PC-9 (cell line): Measurements from ENCODE around the gene ROBO1. TPM values are rescaled to one million over a fixed set of nuclear protein-coding genes. Genes with fewer than 3 reads are reported as not detected.

ENCODE experiments used
- BruUV-seq: library from RNA; stranded (reverse); fragments of 400-500 nt; replicated peaks from 2 replicates; lab custom pipeline; 2021; lab: Mats Ljungman, UMichigan
- CTCF ChIA-PET: fragments of 300-600 bp; sonication (Branson Sonifier 250); formaldehyde crosslinking; loops from one replicate; lab custom pipeline; 2022; ENCODE audit warnings: antibody characterized with exemption; lab: Charles Lee
- POLR2A ChIA-PET: fragments of 300-600 bp; sonication (Branson Sonifier 250); formaldehyde crosslinking; loops from one replicate; lab custom pipeline; 2022; ENCODE audit warnings: antibody characterized with exemption; ENCODE audit not compliant: unreplicated experiment; lab: Charles Lee
- DNase-seq, 2 experiments: peaks; one replicate each; pipeline versions ENCODE4 v3.0.0 to v3.0.0-alpha.2; 2015 to 2022; ENCODE audit warnings: mixed read lengths in 1 of 2
- H2AFZ ChIP-seq: fragments of 200-600 bp; sonication (generic); 2 replicates; pipeline ENCODE4 v1.8.1; 2017; ENCODE audit warnings: antibody characterized with exemption
- H3F3A ChIP-seq: fragments of 200-600 bp; sonication (generic); 2 replicates; pipeline ENCODE4 v1.8.1; 2017; ENCODE audit warnings: antibody characterized with exemption, mild to moderate bottlenecking, low read depth; ENCODE audit not compliant: insufficient read depth
- H3K27ac ChIP-seq: fragments of 200-600 bp; sonication (generic); 2 replicates; pipeline ENCODE4 v1.6.1; 2016; ENCODE audit warnings: mixed run types
- H3K27me3 ChIP-seq: fragments of 200-600 bp; sonication (generic); 2 replicates; pipeline ENCODE4 v1.6.1; 2016; ENCODE audit warnings: low read depth, mixed run types; ENCODE audit not compliant: insufficient read depth
- H3K36me3 ChIP-seq: fragments of 200-600 bp; sonication (generic); 2 replicates; pipeline ENCODE4 v1.6.1; 2016; ENCODE audit warnings: low read depth, mixed run types
- H3K4me1 ChIP-seq: fragments of 200-600 bp; sonication (generic); replicated peaks from 2 replicates; pipeline ENCODE4 v1.6.1; 2016; ENCODE audit warnings: mixed run types; ENCODE audit not compliant: insufficient read depth
- H3K4me2 ChIP-seq: fragments of 200-600 bp; sonication (generic); 2 replicates; pipeline ENCODE4 v1.6.1; 2017; ENCODE audit warnings: mixed run types
- H3K4me3 ChIP-seq: fragments of 200-600 bp; sonication (generic); 2 replicates; pipeline ENCODE4 v1.6.1; 2016; ENCODE audit warnings: mixed run types
- H3K79me2 ChIP-seq: fragments of 200-600 bp; sonication (generic); 2 replicates; pipeline ENCODE4 v1.6.1; 2017; ENCODE audit warnings: low read depth, mixed run types
- H3K9me2 ChIP-seq: fragments of 200-600 bp; sonication (generic); 2 replicates; pipeline ENCODE4 v1.8.1; 2017; ENCODE audit warnings: mild to moderate bottlenecking; ENCODE audit not compliant: insufficient read depth
- H3K9me3 ChIP-seq: fragments of 200-600 bp; sonication (generic); 2 replicates; pipeline ENCODE4 v1.8.1; 2016; ENCODE audit warnings: low read depth; ENCODE audit not compliant: insufficient read depth
- H4K20me1 ChIP-seq: fragments of 200-600 bp; sonication (generic); 2 replicates; pipeline ENCODE4 v1.8.1; 2017; ENCODE audit not compliant: insufficient read depth
- EZH2 ChIP-seq: fragments of 200-600 bp; sonication (generic); IDR thresholded peaks from 2 replicates; pipeline ENCODE4 v1.8.0; 2017; ENCODE audit warnings: antibody characterized with exemption, low read depth
- intact Hi-C: fragments of 100-400 bp; cut with micrococcal nuclease; formaldehyde crosslinking; loops from one replicate; pipeline ENCODE4 v1.10.0; 2022; ENCODE audit not compliant: unreplicated experiment
- total RNA-seq: library from RNA; stranded (reverse); gene quantifications from 2 replicates; pipeline ENCODE4 v1.2.3, GENCODE V29; 2021
- TF ChIP-seq, protein P1 (sequence below): fragments of 200-600 bp; sonication (generic); conservative IDR thresholded peaks from 2 replicates; pipeline ENCODE4 v1.6.1; 2017; ENCODE audit warnings: mixed run types, antibody characterized with exemption, mild to moderate bottlenecking, moderate library complexity

The ROBO1 gene
- total RNA-seq, 1 experiment from 2014 or later, result 17.5 TPM

DNA sequence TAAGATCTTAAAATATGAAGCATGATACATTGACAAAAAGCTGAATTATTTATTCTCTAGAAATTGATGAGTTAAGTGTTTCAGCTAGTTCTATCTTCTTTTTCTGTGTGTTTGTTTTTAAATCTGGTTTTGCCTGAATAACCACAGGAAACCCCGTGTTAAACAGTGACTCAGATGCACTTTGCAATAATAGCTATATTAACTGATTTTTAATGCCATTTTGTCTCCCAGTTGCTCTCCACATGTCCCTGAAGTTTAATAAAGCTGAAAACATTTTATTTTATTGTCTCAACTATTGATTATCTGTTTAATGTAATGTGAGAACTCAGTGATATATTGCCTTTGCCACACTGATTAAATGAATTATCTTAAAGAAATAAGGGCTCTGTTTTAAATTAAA, 42.8 kb upstream of the ROBO1 start:
- TF ChIP-seq, protein P1, sequence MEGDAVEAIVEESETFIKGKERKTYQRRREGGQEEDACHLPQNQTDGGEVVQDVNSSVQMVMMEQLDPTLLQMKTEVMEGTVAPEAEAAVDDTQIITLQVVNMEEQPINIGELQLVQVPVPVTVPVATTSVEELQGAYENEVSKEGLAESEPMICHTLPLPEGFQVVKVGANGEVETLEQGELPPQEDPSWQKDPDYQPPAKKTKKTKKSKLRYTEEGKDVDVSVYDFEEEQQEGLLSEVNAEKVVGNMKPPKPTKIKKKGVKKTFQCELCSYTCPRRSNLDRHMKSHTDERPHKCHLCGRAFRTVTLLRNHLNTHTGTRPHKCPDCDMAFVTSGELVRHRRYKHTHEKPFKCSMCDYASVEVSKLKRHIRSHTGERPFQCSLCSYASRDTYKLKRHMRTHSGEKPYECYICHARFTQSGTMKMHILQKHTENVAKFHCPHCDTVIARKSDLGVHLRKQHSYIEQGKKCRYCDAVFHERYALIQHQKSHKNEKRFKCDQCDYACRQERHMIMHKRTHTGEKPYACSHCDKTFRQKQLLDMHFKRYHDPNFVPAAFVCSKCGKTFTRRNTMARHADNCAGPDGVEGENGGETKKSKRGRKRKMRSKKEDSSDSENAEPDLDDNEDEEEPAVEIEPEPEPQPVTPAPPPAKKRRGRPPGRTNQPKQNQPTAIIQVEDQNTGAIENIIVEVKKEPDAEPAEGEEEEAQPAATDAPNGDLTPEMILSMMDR, result no peak
- TF ChIP-seq EZH2, result no peak
- no peak overlapping the region for H3K4me2 ChIP-seq

DNA sequence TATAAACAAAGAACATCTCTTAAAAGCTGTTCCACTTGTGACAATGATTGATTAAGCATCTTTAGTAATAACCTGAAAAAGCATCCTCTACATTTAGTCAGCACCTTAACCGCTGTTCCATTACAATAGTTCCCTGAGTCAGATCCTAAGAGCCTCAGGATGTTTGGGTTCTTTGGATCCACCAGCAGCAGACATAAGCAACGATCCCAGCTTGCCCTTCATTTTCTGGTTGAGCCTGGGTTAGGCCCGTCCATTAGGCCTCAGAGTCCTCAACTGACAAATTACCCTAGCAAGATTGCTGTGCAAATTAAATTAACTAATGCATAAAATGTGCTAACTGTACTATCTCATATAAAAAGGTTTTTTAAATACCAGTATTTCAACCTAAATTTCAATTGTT, 42.3 kb upstream of the ROBO1 start:
- no TSS peak for BruUV-seq
- TF ChIP-seq EZH2, result no peak
- TF ChIP-seq, protein P1, result no peak
- H3K79me2 ChIP-seq, result no peaks in the 10 kb centered on the region
- no peak overlapping the region for H3K4me3 ChIP-seq
- H3K4me1 ChIP-seq, result no peaks in the 10 kb centered on the region
- intact Hi-C loops, result no loop called here
- H3K27ac ChIP-seq, result no peak overlapping the region
- H3K9me2 ChIP-seq, result no peaks in the 10 kb centered on the region
- no peaks in the 10 kb centered on the region for H3K27me3 ChIP-seq
- 0 out of 2 replicates have a peak, but pooled peaks cover 6% of the 10 kb centered on the region for H3K9me3 ChIP-seq
- no peak overlapping the region for H2AFZ ChIP-seq
- no peaks in the 10 kb centered on the region for H3K36me3 ChIP-seq
- ChIA-PET CTCF (no interaction called here), POLR2A (no interaction called here)
- no peak overlapping the region for H3K4me2 ChIP-seq
- no peaks in the 10 kb centered on the region for H3F3A ChIP-seq
- no peak for DNase-seq
- no peaks in the 10 kb centered on the region for H4K20me1 ChIP-seq

More for the DNA sequence above, 42.8 kb upstream of the ROBO1 start:
- DNase-seq, result no peak
- H3K36me3 ChIP-seq, result no peaks in the 10 kb centered on the region
- H3K79me2 ChIP-seq, result no peaks in the 10 kb centered on the region
- ChIA-PET POLR2A (no interaction called here), CTCF (no interaction called here)
- H3K9me3 ChIP-seq, result 0 out of 2 replicates have a peak, but pooled peaks cover 7% of the 10 kb centered on the region
- H3K9me2 ChIP-seq, result no peaks in the 10 kb centered on the region
- H3K27ac ChIP-seq, result no peak overlapping the region
- no peaks in the 10 kb centered on the region for H4K20me1 ChIP-seq
- BruUV-seq, result no TSS peak
- H3K4me3 ChIP-seq, result no peak overlapping the region
- H2AFZ ChIP-seq, result no peak overlapping the region; the same call in 1 of the 2 replicates
- intact Hi-C loops, result no loop called here
- H3K27me3 ChIP-seq, result no peaks in the 10 kb centered on the region
- H3F3A ChIP-seq, result no peaks in the 10 kb centered on the region
- no peaks in the 10 kb centered on the region for H3K4me1 ChIP-seq

DNA sequence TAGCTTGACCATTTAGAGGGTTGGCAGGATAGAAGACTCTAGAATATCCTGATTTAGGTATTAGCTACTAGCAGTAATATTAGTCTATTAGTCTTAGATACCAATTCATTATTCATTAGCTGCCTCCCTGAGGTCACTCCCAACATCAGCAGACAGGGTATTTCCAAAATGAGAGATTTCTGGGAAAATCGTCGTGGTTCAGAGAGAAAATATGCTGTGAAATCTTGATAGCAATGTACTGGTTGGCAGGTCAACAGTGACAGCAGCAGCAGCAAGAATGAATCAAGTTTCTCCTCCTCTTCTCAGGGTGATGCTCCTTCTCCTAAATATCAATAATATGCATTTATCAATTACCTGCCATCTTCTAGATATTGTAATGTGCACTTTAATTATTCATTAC, 41.3 kb upstream of the ROBO1 start:
- no peak for DNase-seq
- no peaks in the 10 kb centered on the region for H3K36me3 ChIP-seq
- no peaks in the 10 kb centered on the region for H3K4me1 ChIP-seq
- no peak overlapping the region for H2AFZ ChIP-seq
- H3K79me2 ChIP-seq, result no peaks in the 10 kb centered on the region
- no peak overlapping the region for H3K27ac ChIP-seq
- no peaks in the 10 kb centered on the region for H3K9me2 ChIP-seq
- H3F3A ChIP-seq, result no peaks in the 10 kb centered on the region
- TF ChIP-seq, protein P1, result no peak
- no peak for TF ChIP-seq EZH2
- H3K27me3 ChIP-seq, result no peaks in the 10 kb centered on the region
- 0 out of 2 replicates have a peak, but pooled peaks cover 4% of the 10 kb centered on the region for H3K9me3 ChIP-seq
- H4K20me1 ChIP-seq, result no peaks in the 10 kb centered on the region
- no peak overlapping the region for H3K4me3 ChIP-seq
- POLR2A ChIA-PET, result no interaction called here
- intact Hi-C loops, result no loop called here
- CTCF ChIA-PET, result no interaction called here
- no peak overlapping the region for H3K4me2 ChIP-seq
- no TSS peak for BruUV-seq
